Hematopoietic multipotent progenitor cell treated with erythropoietin and hydrocortisone succinate and interleukin-3 and kit ligand, for 6 days (in vitro differentiated cells): ENCODE results near the gene ZNF223.
A peak's percentile ranks its signal among the peaks of the same experiment; 100 is the strongest.

ENCODE experiments used
- DNase-seq: peaks from one replicate; pipeline ENCODE4 v3.0.0-alpha.2; 2015

ZNF223 gene

DNA sequence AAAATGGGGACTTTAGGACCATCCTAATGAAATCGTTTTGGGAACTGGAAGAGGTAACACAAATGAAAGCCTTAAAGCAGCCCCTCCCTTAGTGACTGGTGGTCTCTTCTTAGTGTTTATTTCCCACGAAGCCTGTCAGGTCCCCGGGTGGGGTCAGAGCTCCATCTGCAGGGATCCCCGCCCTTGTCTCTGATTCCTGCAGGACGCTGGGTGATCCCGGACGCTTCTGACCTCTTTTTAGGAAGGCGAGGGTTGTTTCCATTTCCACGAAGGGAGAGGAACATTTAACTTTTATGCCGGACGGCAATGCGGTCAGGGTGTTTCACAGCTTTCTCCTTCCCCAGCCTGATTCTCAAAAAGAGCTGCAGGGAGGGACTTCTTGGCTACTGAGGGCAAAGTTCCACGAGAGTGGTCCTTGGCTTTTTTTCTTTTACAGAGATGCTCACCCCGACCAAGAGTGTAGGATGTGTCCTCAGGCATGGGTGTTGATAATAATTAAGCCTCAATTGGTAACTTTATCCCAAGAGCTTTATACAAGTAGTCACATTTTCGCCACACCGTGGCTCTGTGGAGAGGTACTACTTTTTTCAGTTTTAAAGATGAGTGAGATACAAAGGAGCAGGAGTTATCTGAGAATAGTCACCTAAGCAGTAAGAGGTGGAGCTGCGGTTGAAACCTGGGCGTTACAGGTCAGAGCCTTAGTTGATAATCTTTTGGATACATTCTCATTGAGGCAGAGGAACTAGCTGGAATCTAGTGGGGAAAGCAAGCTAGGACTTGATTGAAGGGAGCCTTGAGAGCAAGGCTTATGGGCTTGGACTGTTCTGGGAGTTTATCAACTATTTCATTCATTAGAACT lies 20.9 kb downstream of the ZNF223 start:
- peak; percentile 21 for DNase-seq

DNA sequence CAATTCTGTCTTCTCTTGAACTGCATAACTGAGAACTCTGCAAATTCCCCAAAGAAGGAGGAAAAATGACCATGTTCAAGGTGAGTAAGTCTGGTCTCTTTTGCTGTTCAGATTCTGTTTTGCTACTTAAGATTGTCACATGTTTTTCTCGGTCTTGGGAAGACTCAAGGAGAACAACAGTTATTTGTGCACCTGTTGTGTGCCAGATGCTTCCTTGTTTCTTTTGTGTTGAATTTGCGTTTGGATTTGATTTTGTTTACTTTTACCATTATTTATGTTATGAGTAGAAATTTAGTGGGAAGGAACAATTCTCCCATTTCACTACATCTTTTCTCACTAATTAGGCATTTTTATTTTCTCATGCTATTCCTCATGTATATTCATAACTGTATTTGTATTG lies 24.5 kb downstream of the ZNF223 start:
- DNase-seq: no peak

DNA sequence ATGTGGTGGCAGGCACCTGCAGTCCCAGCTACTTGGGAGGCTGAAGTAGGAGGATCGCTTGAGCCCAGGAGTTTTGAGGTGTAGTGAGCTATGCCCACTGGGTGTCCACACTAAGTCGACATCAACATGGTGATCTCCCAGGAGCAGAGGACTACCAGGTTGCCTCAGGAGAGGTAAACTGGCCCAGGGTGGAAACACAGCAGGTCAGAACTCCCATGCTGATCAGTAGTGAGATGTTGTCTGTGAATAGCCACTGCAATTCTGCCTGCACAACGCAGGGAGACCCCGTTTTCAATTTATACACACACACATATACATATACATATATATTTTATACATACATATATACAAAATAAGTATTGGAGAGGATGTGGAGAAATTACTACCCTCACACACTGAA lies 40.3 kb downstream of the ZNF223 start:
- DNase-seq: no peak

DNA sequence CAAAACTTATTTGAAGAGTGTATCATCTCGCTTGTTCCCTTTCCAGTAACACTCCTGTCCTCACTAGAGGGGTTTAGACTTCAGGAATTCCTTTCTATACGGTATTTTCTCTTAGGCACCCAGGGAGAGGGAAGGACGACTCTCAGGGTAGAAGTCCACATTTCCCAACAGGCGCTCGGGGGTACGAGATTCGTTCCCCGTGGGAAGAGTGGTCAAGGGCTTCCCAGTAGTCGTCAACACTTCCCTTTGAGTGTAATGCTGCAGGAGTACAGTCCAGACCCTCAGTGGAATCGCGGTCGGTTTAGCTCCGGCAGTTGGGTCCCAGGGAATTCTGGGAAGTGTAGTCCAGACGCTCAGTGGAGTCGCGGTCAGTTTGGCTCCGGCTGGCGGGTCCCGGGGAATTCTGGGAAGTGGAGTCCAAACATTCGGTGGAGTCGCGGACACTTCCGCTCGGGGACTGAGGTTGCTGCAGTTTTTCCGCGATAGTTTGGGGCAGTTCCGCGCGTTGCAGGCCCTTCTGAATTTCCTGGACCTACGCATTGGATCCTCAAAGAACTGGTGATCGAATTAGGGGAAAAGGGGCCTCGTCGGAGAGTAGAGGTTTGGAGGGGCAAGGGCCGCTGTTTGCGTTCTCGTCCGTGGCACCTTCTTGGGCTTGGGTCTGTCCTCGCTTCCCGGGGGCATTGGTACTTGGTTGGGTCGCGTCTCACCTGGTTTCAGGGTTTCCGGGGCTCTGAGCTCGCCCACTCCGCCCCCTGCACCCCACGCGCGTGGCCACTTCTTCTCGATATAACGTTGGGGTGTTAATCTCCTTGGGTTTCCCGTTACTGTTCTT lies 42.3 kb downstream of the ZNF223 start, which contains the start of gene ZNF224:
Gene ZNF224 (plus strand): TSS at position 431 of the 835 bp plus-strand sequence. CDS start 3,513 bp downstream, outside the sequence.
- DNase-seq: peak; percentile 97

DNA sequence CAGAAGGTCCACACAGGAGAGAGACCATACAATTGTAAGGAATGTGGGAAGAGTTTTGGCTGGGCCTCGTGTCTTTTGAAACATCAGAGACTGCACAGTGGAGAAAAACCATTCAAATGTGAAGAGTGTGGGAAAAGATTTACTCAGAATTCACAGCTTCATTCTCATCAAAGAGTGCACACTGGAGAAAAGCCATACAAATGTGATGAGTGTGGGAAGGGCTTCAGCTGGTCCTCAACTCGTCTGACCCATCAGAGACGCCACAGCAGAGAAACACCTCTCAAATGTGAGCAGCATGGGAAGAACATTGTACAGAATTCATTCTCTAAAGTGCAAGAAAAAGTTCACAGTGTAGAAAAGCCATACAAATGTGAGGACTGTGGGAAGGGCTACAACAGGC lies 55.9 kb downstream of the ZNF223 start:
- no peak for DNase-seq

DNA sequence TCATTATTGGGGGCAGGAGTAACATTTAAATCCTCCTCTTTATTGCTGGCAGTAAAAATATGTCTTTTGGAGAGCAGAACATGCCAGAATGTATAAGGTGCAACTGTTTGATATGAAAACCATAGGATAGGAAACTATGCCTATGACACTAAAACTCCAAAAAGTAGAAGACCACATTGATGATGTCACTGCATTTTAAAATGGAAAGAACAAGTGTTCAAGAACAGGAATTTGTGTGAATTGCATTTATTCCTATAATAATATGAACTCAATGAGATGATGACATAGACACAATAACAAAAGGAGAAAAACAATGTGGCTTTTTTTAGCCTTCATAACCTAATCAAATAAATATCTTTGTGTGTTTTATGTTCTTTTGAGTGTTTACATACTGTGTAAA lies 57.6 kb downstream of the ZNF223 start:
- no peak for DNase-seq

DNA sequence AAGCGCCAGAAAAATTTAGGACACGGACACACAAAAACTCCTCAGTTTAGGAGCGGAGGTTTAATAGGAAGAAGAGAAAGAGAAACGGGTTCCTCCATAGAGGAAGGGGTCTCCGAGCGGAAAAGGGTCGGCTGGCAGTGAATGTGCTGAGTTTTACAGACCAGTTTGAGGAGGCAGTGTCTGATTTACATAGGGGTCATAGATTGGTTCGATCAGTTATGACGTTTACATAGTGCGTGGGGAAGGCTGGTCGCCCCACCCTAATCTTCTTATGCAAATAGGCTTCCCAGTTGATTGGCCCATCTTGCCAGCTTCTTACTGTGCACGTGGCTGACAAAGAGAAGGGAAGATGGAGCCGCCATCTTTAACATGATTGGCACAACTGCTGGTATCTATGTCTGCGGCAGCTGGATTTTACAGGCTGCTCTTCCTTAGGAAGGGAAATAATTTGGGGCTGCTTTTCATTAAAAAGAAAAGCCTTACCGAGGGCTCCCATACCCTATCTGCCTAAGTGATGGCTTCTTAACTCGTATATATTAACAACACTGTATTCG lies 60.2 kb downstream of the ZNF223 start:
- DNase-seq: peak; percentile 92

DNA sequence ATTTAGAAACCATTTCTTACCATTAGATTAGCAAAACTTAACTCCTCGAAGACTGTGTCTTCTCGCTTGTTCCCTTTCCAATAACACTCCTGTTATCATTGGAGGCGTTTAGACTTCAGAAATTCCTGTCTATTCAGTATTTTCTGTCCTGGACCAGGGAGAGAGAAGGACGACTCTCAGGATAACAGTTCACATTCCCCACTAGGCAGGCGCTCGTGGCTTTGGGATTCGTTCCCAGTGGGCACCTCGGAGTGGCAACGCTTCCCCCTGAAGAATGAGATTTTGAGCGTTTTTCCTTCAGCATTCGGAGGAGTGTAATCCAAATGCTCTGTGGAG lies 60.9 kb downstream of the ZNF223 start:
- DNase-seq: no peak

DNA sequence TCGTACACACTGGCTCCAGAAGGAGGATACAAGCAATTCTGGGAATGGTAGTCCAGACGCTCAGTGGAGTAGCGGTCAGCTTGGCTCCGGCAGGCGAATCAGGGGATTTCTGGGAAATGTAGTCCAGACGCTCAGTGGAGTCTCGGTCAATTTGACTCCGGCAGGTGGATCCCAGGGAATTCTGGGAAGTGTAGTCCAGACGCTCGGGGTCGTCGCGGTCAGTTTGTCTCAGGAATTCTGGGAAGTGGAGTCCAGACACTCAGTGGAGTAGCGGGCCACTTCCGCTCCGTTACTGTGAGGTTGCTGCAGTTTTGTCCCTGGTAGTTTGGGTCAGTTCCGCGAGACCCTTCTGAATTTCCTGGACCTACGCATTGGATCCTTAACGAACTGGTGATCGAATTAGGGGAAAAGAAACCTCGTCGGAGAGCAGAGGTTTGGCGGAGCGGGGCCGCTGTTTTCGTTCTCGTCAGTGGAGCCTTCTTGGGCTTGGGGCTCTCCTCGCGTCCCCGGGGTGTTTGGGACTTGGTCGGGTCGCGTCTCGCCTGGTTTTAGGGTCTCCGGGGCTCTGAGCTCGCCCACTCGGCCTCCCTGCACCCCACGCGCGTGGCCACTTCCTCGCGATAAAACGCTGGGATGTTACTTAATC lies 61.4 kb downstream of the ZNF223 start, which contains the start of gene ZNF225:
Gene ZNF225 (plus strand): TSS at position 262 of the 646 bp plus-strand sequence. CDS start 2,429 bp downstream, outside the sequence.
- peak; percentile 99 for DNase-seq

DNA sequence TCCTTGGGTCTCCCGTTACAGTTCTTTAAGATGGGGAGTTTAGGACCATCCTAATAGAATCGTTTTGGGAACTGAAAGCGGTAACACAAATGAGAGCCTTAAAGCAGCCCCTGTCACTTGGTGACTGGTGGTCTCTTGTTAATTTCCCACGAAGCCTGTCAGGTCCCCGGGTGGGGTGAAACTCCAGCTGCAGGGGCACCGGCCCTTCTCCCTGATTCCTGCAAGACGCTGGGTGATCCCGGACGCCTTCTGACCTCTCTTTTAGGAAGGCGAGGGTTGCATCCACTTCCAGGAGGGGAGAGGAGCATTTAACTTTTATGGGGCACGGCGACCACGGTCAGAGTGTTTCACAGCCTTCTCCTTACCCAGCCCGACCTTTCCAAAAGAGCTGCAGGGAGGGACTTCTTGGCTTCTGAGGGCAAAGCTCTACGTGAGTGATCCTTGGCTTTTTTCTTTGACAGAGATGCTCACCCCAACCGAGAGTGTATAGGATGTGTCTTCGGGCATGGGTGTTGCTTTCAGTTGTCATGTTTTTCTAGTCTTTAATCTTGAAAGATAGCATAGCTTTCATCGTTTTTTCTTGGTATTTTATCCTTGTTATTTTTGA lies 62.1 kb downstream of the ZNF223 start:
- DNase-seq: peak; percentile 42
